ENCODE measurements around the gene CST9L. TPM values are rescaled to one million over a fixed set of nuclear protein-coding genes. Genes with fewer than 3 reads are reported as not detected.

Gene CST9L
- total RNA-seq, 1 donor from 2014 or later: 0.96 TPM

Other genes with a start within 250 kb of the CST9L start
- gene NXT1, start 217.7 kb downstream of the CST9L start, total RNA-seq (ENCODE audit: insufficient read depth, low replicate concordance): 34.4 TPM
- 18.1 TPM for gene GZF1, start 206.3 kb downstream of the CST9L start, total RNA-seq (ENCODE audit: insufficient read depth, low replicate concordance)
- 26.5 TPM for gene NAPB, start 147.0 kb downstream of the CST9L start, total RNA-seq (ENCODE audit: insufficient read depth, low replicate concordance)
- not detected for gene CSTL1, start 128.8 kb downstream of the CST9L start, total RNA-seq (ENCODE audit: insufficient read depth, low replicate concordance)
- gene CST11, start 115.6 kb downstream of the CST9L start, total RNA-seq (ENCODE audit: insufficient read depth, low replicate concordance): not detected
- gene CST8, start 77.4 kb downstream of the CST9L start, total RNA-seq (ENCODE audit: insufficient read depth, low replicate concordance): not detected
- not detected for gene CST9, start 37.4 kb upstream of the CST9L start, total RNA-seq (ENCODE audit: insufficient read depth, low replicate concordance)
- gene CST3, start 69.5 kb upstream of the CST9L start, total RNA-seq (ENCODE audit: insufficient read depth, low replicate concordance): 92.7 TPM
- gene CST4, start 120.6 kb upstream of the CST9L start, total RNA-seq (ENCODE audit: insufficient read depth, low replicate concordance): not detected
- not detected for gene CST1, start 182.5 kb upstream of the CST9L start, total RNA-seq (ENCODE audit: insufficient read depth, low replicate concordance)

Data from umbilical cord (tissue), 1 donor.